HFFc6 (cell line): ENCODE results near the gene ST8SIA4. TPM values are rescaled to one million over a fixed set of nuclear protein-coding genes. Genes with fewer than 3 reads are reported as not detected.

Experiments
- DNase-seq: peaks from one replicate; pipeline ENCODE4 v3.0.0-alpha.2; 2018
- H3K27ac Mint-ChIP-seq: 2 replicates; pipeline ENCODE4 v1.8.0; 2020; ENCODE audit warnings: mild to moderate bottlenecking, mixed read lengths
- H3K27me3 Mint-ChIP-seq: 2 replicates; pipeline ENCODE4 v1.8.0; 2021; ENCODE audit warnings: mild to moderate bottlenecking, moderate library complexity, mixed read lengths; ENCODE audit not compliant: insufficient read depth
- H3K36me3 Mint-ChIP-seq: 2 replicates; pipeline ENCODE4 v1.8.0; 2021; ENCODE audit warnings: low read depth, mixed read lengths
- H3K4me1 Mint-ChIP-seq: 2 replicates; pipeline ENCODE4 v1.8.0; 2020; ENCODE audit warnings: low read depth, mixed read lengths
- H3K4me3 Mint-ChIP-seq: 2 replicates; pipeline ENCODE4 v1.8.0; 2020; ENCODE audit warnings: mild to moderate bottlenecking, moderate library complexity, mixed read lengths
- H3K9me3 Mint-ChIP-seq: 2 replicates; pipeline ENCODE4 v1.8.0; 2020; ENCODE audit warnings: mild to moderate bottlenecking, mixed read lengths
- CTCF ChIP-seq: fragments of 200-600 bp; sonication (generic); IDR thresholded peaks from 2 replicates; pipeline ENCODE4 v1.5.0; 2021; ENCODE audit warnings: antibody characterized with exemption, mild to moderate bottlenecking
- total RNA-seq, 6 experiments: library from RNA; stranded (reverse); fragmentation: NEBNext Ultra II Directional; extraction: Animal tissue kit (Norgen Biotek cat#: 25700); gene quantifications; 2 replicates in 1 of 6; 3 replicates in 5 of 6; pipeline ENCODE4 v1.2.3, GENCODE V29; 2021

The ST8SIA4 gene
- total RNA-seq, 6 experiments from 2014 or later, result not detected

DNA sequence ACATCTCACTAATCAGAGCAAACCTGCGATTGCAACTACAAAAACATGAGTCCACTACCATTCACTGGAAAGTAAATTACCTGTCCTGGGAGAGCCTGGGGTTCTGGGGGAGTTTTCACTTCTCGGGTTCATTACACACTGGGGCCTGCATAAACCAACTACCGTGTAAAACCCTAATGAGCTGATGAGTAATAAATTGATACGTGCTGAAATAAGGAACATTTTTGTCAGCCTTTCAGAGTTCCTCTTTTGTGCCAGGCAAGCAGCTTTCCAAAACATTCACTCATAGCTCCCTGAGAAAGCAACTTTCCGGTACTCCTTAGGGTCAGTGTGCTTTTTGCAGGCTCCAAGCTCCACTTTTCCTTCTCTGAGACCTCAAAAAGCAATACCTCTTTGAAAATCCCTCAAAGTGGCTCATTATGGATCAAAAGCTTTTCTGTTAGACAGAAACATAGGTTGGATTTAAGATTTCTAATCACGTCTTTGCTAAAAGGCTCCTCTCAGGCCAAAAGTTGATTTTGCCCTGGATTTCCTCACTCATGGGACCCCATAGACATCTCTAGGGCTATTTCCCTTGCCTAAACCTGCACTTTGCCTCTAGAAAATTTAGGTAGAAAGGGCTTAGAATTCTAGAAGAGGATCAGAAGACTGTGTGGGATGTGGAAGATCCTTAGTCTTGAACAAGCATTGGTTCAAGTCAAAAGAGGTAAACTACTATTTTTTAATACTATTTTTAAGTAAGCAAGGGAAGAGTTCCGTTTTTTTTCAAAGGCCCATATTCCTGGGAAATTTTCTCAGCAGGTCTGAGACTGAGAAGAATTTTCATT, 74.8 kb downstream of the ST8SIA4 start:
- H3K27ac Mint-ChIP-seq, result no peak overlapping the region
- H3K4me1 Mint-ChIP-seq, result no peaks in the 10 kb centered on the region

DNA sequence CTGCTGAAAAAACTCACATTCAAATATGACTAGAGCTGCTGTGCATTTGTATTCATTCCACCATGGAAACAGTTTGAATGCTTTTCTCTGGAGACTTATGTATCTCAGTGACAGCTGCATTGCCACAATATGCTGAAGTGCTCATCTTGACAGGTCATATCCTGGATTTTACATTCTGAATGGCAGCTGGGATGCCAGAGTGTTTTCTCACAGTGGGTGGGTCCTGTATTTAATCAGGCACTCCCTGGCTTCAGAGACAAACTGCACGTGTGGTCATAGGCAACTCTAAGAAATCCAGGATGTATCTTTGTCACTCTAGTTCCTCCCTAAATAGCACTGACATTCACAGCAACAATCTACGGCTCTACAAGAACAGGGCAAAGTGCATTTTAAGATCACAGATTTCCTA, 75.6 kb downstream of the ST8SIA4 start:
- no peaks in the 10 kb centered on the region for H3K27me3 Mint-ChIP-seq
- H3K9me3 Mint-ChIP-seq, result no peaks in the 10 kb centered on the region
- H3K4me3 Mint-ChIP-seq, result no peak overlapping the region
- H3K36me3 Mint-ChIP-seq, result no peaks in the 10 kb centered on the region
- DNase-seq, result no peak
- no peak overlapping the region for H3K27ac Mint-ChIP-seq
- no peak for TF ChIP-seq CTCF
- no peaks in the 10 kb centered on the region for H3K4me1 Mint-ChIP-seq

More for the DNA sequence above, 74.8 kb downstream of the ST8SIA4 start:
- Mint-ChIP-seq H3K27me3 (no peaks in the 10 kb centered on the region), H3K4me3 (no peak overlapping the region), H3K9me3 (no peaks in the 10 kb centered on the region), H3K36me3 (no peaks in the 10 kb centered on the region)
- no peak for TF ChIP-seq CTCF
- DNase-seq, result no peak

GRCh38 chr5:100826133-100826532, 76.9 kb downstream of the ST8SIA4 start:
- TF ChIP-seq CTCF, result no peak
- Mint-ChIP-seq H3K4me3 (no peak overlapping the region), H3K4me1 (no peaks in the 10 kb centered on the region), H3K36me3 (no peaks in the 10 kb centered on the region), H3K27me3 (no peaks in the 10 kb centered on the region), H3K9me3 (no peaks in the 10 kb centered on the region; the same call in 1 of the 2 replicates), H3K27ac (no peak overlapping the region)
- DNase-seq, result no peak

DNA sequence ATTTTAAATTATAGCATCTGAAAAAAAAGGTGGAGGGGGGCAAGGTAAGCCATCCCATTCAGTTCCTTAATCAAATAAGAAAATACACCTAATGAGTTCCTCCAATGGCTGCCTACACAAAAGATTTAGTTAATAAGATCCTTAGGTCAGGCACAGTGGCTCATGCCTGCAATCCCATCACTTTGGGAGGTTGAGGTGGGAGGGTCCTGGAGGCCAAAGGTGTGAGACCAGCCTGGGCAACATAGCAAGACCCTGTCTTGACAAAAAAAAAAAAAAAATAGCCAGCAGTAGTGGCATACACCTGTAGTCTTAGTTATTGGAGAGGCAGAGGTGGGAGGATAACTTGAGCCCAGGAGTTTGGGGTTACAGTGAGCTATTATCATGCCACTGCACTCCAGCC, 78.4 kb downstream of the ST8SIA4 start:
- TF ChIP-seq CTCF, result no peak
- Mint-ChIP-seq H3K36me3 (no peaks in the 10 kb centered on the region), H3K9me3 (no peaks in the 10 kb centered on the region; the same call in 1 of the 2 replicates), H3K27me3 (no peaks in the 10 kb centered on the region), H3K4me3 (no peak overlapping the region), H3K4me1 (no peaks in the 10 kb centered on the region), H3K27ac (no peak overlapping the region)
- no peak for DNase-seq

- H3K4me3 Mint-ChIP-seq, result no peak overlapping the region
- peaks cover 2% of the 10 kb centered on the region for H3K9me3 Mint-ChIP-seq
- H3K36me3 Mint-ChIP-seq, result no peaks in the 10 kb centered on the region
- no peak for TF ChIP-seq CTCF
- H3K4me1 Mint-ChIP-seq, result no peaks in the 10 kb centered on the region
- no peaks in the 10 kb centered on the region for H3K27me3 Mint-ChIP-seq
- no peak for DNase-seq
- no peak overlapping the region for H3K27ac Mint-ChIP-seq
These were observed 79.3 kb downstream of the ST8SIA4 start for GRCh38 chr5:100823812-100824211.
